Peyer's patch (tissue), 4 donors: ENCODE results near the gene STAM.

ENCODE experiments used
- CTCF ChIP-seq, 6 experiments: fragments of 450-650 bp in 4 of 6; fragments of 200-600 bp in 2 of 6; sonication (generic) in 1 of 6; IDR thresholded peaks; one replicate each; pipeline ENCODE4 v1.5.1; 2017 to 2019; ENCODE audit warnings: antibody characterized with exemption in 6 of 6, mild to moderate bottlenecking in 3 of 6, moderate library complexity in 1 of 6
- POLR2A ChIP-seq, 2 donors: fragments of 450-650 bp; IDR thresholded peaks; one replicate each; pipeline ENCODE4 v1.5.1; 2017; ENCODE audit warnings: antibody characterized with exemption in 2 of 2, mild to moderate bottlenecking in 2 of 2, moderate library complexity in 2 of 2

- TF ChIP-seq CTCF (IDR thresholded peaks at IDR 0.05) (no peak), POLR2A (IDR thresholded peaks at IDR 0.05) (no peak)
These were observed 40.6 kb downstream of the STAM start for GRCh38 chr10:17684537-17684936.
